IMR-90 (cell line): ENCODE measurements around the gene KRTAP10-11. TPM values are rescaled to one million over a fixed set of nuclear protein-coding genes. Genes with fewer than 3 reads are reported as not detected.

Experiments used
- ATAC-seq: fragments of 200-7000 bp; cut with Tn5 transposase; 2 replicates; pipeline ENCODE4 v1.9.1; 2020; ENCODE audit warnings: low read depth, mild to moderate bottlenecking, moderate library complexity
- BruUV-seq: library from RNA; stranded (reverse); fragments of 400-500 nt; replicated peaks from 2 replicates; lab custom pipeline; 2021; lab: Mats Ljungman, UMichigan
- CTCF ChIA-PET: fragments of 300-600 bp; formaldehyde crosslinking; extraction: SDS; loops from one replicate; lab custom pipeline; 2021; ENCODE audit warnings: antibody characterized with exemption; lab: Yijun Ruan, JAX
- POLR2A ChIA-PET: fragments of 300-600 bp; sonication (Branson Sonifier 250); formaldehyde crosslinking; loops from one replicate; lab custom pipeline; 2022; ENCODE audit warnings: antibody characterized with exemption; ENCODE audit not compliant: unreplicated experiment; lab: Charles Lee
- DNase-seq: peaks from one replicate; pipeline ENCODE4 v3.0.0; 2013
- H2AFZ ChIP-seq: replicated peaks from 2 replicates; pipeline ENCODE3; 2013; ENCODE audit warnings: low read length, mild to moderate bottlenecking; ENCODE audit not compliant: poor library complexity
- H2AK5ac ChIP-seq: 2 replicates; pipeline ENCODE4 v1.6.1; 2013; ENCODE audit warnings: low read depth, low read length, inconsistent platforms
- H2AK9ac ChIP-seq: replicated peaks from 2 replicates; pipeline ENCODE3; 2013; ENCODE audit warnings: mild to moderate bottlenecking, low read depth, low read length, moderate library complexity; ENCODE audit not compliant: poor library complexity
- H2BK120ac ChIP-seq: 2 replicates; pipeline ENCODE4 v1.6.1; 2013; ENCODE audit warnings: low read depth, low read length, inconsistent platforms
- H2BK15ac ChIP-seq: 3 replicates; pipeline ENCODE4 v1.6.1; 2013; ENCODE audit warnings: low read depth, low read length, inconsistent platforms
- H2BK20ac ChIP-seq: 2 replicates; pipeline ENCODE4 v1.6.1; 2013; ENCODE audit warnings: low read depth, mild to moderate bottlenecking, inconsistent platforms, low read length, moderate library complexity
- H2BK5ac ChIP-seq: 2 replicates; pipeline ENCODE4 v1.6.1; 2013; ENCODE audit warnings: mild to moderate bottlenecking, low read depth, low read length, inconsistent platforms; ENCODE audit not compliant: poor library complexity, severe bottlenecking
- H3K14ac ChIP-seq: replicated peaks from 2 replicates; pipeline ENCODE4 v1.6.1; 2013; ENCODE audit warnings: low read depth, low read length, inconsistent platforms
- H3K18ac ChIP-seq: 2 replicates; pipeline ENCODE4 v1.6.1; 2013; ENCODE audit warnings: low read depth, low read length, control low read depth
- H3K23ac ChIP-seq: 2 replicates; pipeline ENCODE4 v1.6.1; 2013; ENCODE audit warnings: low read depth, low read length, inconsistent platforms
- H3K27ac ChIP-seq: 2 replicates; pipeline ENCODE4 v1.5.1; 2013; ENCODE audit warnings: mild to moderate bottlenecking, control low read depth, low read length; ENCODE audit not compliant: insufficient read depth
- H3K27me3 ChIP-seq: 2 replicates; pipeline ENCODE4 v1.6.1; 2013; ENCODE audit warnings: low read length; ENCODE audit not compliant: control insufficient read depth, insufficient read depth
- H3K36me3 ChIP-seq: 2 replicates; pipeline ENCODE4 v1.6.1; 2013; ENCODE audit warnings: low read length, mixed read lengths; ENCODE audit not compliant: control insufficient read depth, insufficient read depth
- H3K4ac ChIP-seq: 2 replicates; pipeline ENCODE4 v1.6.1; 2013; ENCODE audit warnings: low read depth, low read length, inconsistent platforms
- H3K4me1 ChIP-seq: 2 replicates; pipeline ENCODE4 v1.6.1; 2013; ENCODE audit warnings: low read length, mixed read lengths; ENCODE audit not compliant: control insufficient read depth, insufficient read depth
- H3K4me2 ChIP-seq: 2 replicates; pipeline ENCODE4 v1.6.1; 2013; ENCODE audit warnings: low read depth, mild to moderate bottlenecking, control low read depth, low read length, moderate library complexity
- H3K4me3 ChIP-seq: 2 replicates; pipeline ENCODE4 v1.5.1; 2013; ENCODE audit warnings: low read depth, mild to moderate bottlenecking, control low read depth, low read length, moderate library complexity; ENCODE audit not compliant: insufficient read depth
- H3K56ac ChIP-seq: 2 replicates; pipeline ENCODE4 v1.6.1; 2013; ENCODE audit warnings: low read length, inconsistent platforms; ENCODE audit not compliant: insufficient read depth; ENCODE audit errors: extremely low read depth
- H3K79me1 ChIP-seq, 2 experiments: 2 replicates each; pipeline ENCODE4 v1.6.1; 2013; ENCODE audit warnings: low read length in 2 of 2, inconsistent platforms in 1 of 2, low read depth in 1 of 2
- H3K9ac ChIP-seq: 2 replicates; pipeline ENCODE4 v1.6.1; 2013; ENCODE audit warnings: low read depth, low read length, control low read depth
- H3K9me1 ChIP-seq: 2 replicates; pipeline ENCODE4 v1.6.1; 2013; ENCODE audit warnings: low read length, inconsistent platforms; ENCODE audit not compliant: insufficient read depth
- H3K9me3 ChIP-seq: 2 replicates; pipeline ENCODE4 v1.6.1; 2013; ENCODE audit warnings: low read length; ENCODE audit not compliant: control insufficient read depth, insufficient read depth
- H4K20me1 ChIP-seq: 2 replicates; pipeline ENCODE4 v1.6.1; 2013; ENCODE audit warnings: low read length, inconsistent platforms; ENCODE audit not compliant: insufficient read depth
- H4K5ac ChIP-seq: 2 replicates; pipeline ENCODE4 v1.6.1; 2013; ENCODE audit warnings: mild to moderate bottlenecking, low read depth, low read length, control low read depth
- H4K8ac ChIP-seq, 2 experiments: 2 replicates each; pipeline ENCODE4 v1.6.1; 2013; ENCODE audit warnings: low read depth in 2 of 2, low read length in 2 of 2, control low read depth in 1 of 2, inconsistent platforms in 1 of 2
- H4K91ac ChIP-seq: 2 replicates; pipeline ENCODE4 v1.6.1; 2013; ENCODE audit warnings: low read depth, low read length, inconsistent platforms; ENCODE audit not compliant: insufficient read depth
- BHLHE40 ChIP-seq: fragments of 150-350 bp; IDR thresholded peaks from 2 replicates; pipeline ENCODE4 v1.6.1; 2016; ENCODE audit warnings: mild to moderate bottlenecking, low read depth, low read length
- CHD1 ChIP-seq: IDR thresholded peaks from 2 replicates; pipeline ENCODE4 v1.6.1; 2012; ENCODE audit warnings: low read depth, low read length, improper control_type of control experiment
- FOS ChIP-seq: fragments of 150-350 bp; IDR thresholded peaks from 2 replicates; pipeline ENCODE4 v1.6.1; 2016; ENCODE audit warnings: low read depth, low read length
- MAFK ChIP-seq: IDR thresholded peaks from 2 replicates; pipeline ENCODE4 v1.6.1; 2012; ENCODE audit warnings: low read depth, low read length, improper control_type of control experiment
- MAZ ChIP-seq: IDR thresholded peaks from 2 replicates; pipeline ENCODE4 v1.6.1; 2012; ENCODE audit warnings: low read depth, mild to moderate bottlenecking, low read length, improper control_type of control experiment, moderate library complexity, borderline replicate concordance
- MXI1 ChIP-seq: IDR thresholded peaks from 2 replicates; pipeline ENCODE4 v1.6.1; 2012; ENCODE audit warnings: low read depth, mild to moderate bottlenecking, low read length, moderate library complexity, borderline replicate concordance
- POLR2A ChIP-seq: IDR thresholded peaks from 2 replicates; pipeline ENCODE4 v1.6.1; 2012; ENCODE audit warnings: mild to moderate bottlenecking, low read depth, low read length
- RAD21 ChIP-seq: IDR thresholded peaks from 2 replicates; pipeline ENCODE4 v1.6.1; 2012; ENCODE audit warnings: low read length, improper control_type of control experiment
- RCOR1 ChIP-seq: IDR thresholded peaks from 2 replicates; pipeline ENCODE4 v1.6.1; 2012; ENCODE audit warnings: mild to moderate bottlenecking, low read length, improper control_type of control experiment; ENCODE audit not compliant: insufficient replicate concordance
- RFX5 ChIP-seq: IDR thresholded peaks from 2 replicates; pipeline ENCODE4 v1.8.0; 2012; ENCODE audit warnings: low read depth, mild to moderate bottlenecking, low read length, moderate library complexity
- SMC3 ChIP-seq: fragments of 150-350 bp; IDR thresholded peaks from 2 replicates; pipeline ENCODE4 v1.6.1; 2016; ENCODE audit warnings: low read depth, mild to moderate bottlenecking, antibody characterized with exemption, low read length, moderate library complexity
- dilution Hi-C: fragments of 300-500 bp; cut with HindIII; formaldehyde crosslinking; loops from one replicate; pipeline ENCODE4 v1.14.3; 2018; ENCODE audit warnings: low sequenced_read_pairs; ENCODE audit not compliant: unreplicated experiment
- in situ Hi-C: fragments of 300-500 bp; cut with MboI; formaldehyde crosslinking; loops from 3 replicates; pipeline ENCODE4 v1.14.3; 2019; ENCODE audit warnings: low sequenced_read_pairs, inconsistent platforms, mixed read lengths
- intact Hi-C: fragments of 100-400 bp; cut with micrococcal nuclease; formaldehyde crosslinking; loops from 2 replicates; pipeline ENCODE4 v1.10.0; 2022
- polyA plus RNA-seq, 3 experiments: library from polyadenylated mRNA; depleted of rRNA; stranded (reverse); fragments of >200 nt; gene quantifications; 2 replicates each; pipeline ENCODE4 v1.2.3, GENCODE V29; 2012; ENCODE audit warnings: low replicate concordance in 1 of 3
- total RNA-seq: library from RNA; depleted of rRNA; stranded (reverse); fragments of >200 nt; gene quantifications from 2 replicates; pipeline ENCODE4 v1.2.3, GENCODE V29; 2012
- TF ChIP-seq, protein P1 (sequence below): conservative IDR thresholded peaks from 2 replicates; pipeline ENCODE4 v1.5.1; 2012; ENCODE audit warnings: mild to moderate bottlenecking, low read depth, low read length, improper control_type of control experiment
- TF ChIP-seq, protein P2 (sequence below): fragments of 150-350 bp; IDR thresholded peaks from 2 replicates; pipeline ENCODE4 v1.6.1; 2017; ENCODE audit warnings: mild to moderate bottlenecking, antibody characterized with exemption, low read length, low read depth

The KRTAP10-11 gene
- total and polyA plus RNA-seq, 2 of the 4 experiments (the other 2 are of a cell fraction) = not detected

DNA sequence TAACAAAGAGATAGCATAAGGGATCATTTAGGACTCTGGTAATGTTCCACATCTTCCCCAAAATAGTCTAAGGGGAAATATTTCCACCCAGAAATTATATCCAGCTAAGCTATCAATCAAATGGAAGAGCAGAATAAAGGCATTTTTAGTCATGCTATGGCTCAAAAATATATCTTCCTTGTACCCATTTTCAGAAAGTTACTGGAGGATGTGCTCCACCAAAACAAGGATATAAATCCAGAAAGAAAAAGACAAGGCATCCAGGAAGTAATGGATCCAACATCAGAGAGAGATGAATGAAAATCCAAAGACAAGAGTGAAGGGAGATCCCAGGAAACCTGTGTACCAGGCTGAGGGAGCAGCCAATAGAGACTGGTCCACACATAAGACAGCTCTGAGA, 37.0 kb upstream of the KRTAP10-11 start:
- H2BK20ac ChIP-seq = no peak overlapping the region
- no peaks in the 10 kb centered on the region for H3K4me1 ChIP-seq
- no TSS peak for BruUV-seq
- H3K27ac ChIP-seq = no peak overlapping the region
- H3K27me3 ChIP-seq = no peaks in the 10 kb centered on the region
- no peak overlapping the region for H3K14ac ChIP-seq
- dilution Hi-C loops (no loop called here), in situ Hi-C loops (no loop called here), intact Hi-C loops (no loop called here)
- no peaks in the 10 kb centered on the region for H3K36me3 ChIP-seq
- H3K9me3 ChIP-seq = peaks cover 12% of the 10 kb centered on the region
- no peak overlapping the region for H4K5ac ChIP-seq
- no peak overlapping the region for H3K56ac ChIP-seq
- CTCF ChIA-PET = no interaction called here
- H3K23ac ChIP-seq = no peak overlapping the region
- H3K4ac ChIP-seq = no peak overlapping the region
- POLR2A ChIA-PET = no interaction called here
- no peak overlapping the region for H4K8ac ChIP-seq
- TF ChIP-seq FOS (no peak), MAFK (no peak), RCOR1 (no peak), RAD21 (no peak), POLR2A (no peak), MXI1 (no peak), SMC3 (no peak), RFX5 (no peak), CHD1 (no peak), MAZ (no peak), BHLHE40 (no peak)
- TF ChIP-seq, protein P1, sequence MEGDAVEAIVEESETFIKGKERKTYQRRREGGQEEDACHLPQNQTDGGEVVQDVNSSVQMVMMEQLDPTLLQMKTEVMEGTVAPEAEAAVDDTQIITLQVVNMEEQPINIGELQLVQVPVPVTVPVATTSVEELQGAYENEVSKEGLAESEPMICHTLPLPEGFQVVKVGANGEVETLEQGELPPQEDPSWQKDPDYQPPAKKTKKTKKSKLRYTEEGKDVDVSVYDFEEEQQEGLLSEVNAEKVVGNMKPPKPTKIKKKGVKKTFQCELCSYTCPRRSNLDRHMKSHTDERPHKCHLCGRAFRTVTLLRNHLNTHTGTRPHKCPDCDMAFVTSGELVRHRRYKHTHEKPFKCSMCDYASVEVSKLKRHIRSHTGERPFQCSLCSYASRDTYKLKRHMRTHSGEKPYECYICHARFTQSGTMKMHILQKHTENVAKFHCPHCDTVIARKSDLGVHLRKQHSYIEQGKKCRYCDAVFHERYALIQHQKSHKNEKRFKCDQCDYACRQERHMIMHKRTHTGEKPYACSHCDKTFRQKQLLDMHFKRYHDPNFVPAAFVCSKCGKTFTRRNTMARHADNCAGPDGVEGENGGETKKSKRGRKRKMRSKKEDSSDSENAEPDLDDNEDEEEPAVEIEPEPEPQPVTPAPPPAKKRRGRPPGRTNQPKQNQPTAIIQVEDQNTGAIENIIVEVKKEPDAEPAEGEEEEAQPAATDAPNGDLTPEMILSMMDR = no peak
- TF ChIP-seq, protein P2, sequence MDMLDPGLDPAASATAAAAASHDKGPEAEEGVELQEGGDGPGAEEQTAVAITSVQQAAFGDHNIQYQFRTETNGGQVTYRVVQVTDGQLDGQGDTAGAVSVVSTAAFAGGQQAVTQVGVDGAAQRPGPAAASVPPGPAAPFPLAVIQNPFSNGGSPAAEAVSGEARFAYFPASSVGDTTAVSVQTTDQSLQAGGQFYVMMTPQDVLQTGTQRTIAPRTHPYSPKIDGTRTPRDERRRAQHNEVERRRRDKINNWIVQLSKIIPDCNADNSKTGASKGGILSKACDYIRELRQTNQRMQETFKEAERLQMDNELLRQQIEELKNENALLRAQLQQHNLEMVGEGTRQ = no peak
- no peak overlapping the region for H3K18ac ChIP-seq
- no peaks in the 10 kb centered on the region for H4K20me1 ChIP-seq
- H2AK5ac ChIP-seq = no peak overlapping the region
- H3K4me2 ChIP-seq = no peak overlapping the region
- H3K4me3 ChIP-seq = no peak overlapping the region
- no peaks in the 10 kb centered on the region for H3K79me1 ChIP-seq
- H3K9me1 ChIP-seq = no peaks in the 10 kb centered on the region
- H2BK15ac ChIP-seq = no peak overlapping the region
- H2BK120ac ChIP-seq = no peak overlapping the region
- no peak overlapping the region for H3K9ac ChIP-seq
- H2AK9ac ChIP-seq = no peak overlapping the region
- no peak overlapping the region for H2AFZ ChIP-seq
- no peak overlapping the region for H4K91ac ChIP-seq
- ATAC-seq (no peak), DNase-seq (no peak)
- no peak overlapping the region for H2BK5ac ChIP-seq
